Stimulated activated CD8-positive, alpha-beta memory T cell treated with anti-CD3 and anti-CD28 coated beads, Interleukin-12 subunit alpha, Interleukin-12 subunit beta, amount 100 ng/mL, for 1 hour (primary cell): ENCODE results near the gene PADI3.

Source experiments
- DNase-seq: peaks from one replicate; pipeline ENCODE4 v3.0.0-alpha.2; 2020; ENCODE audit warnings: low read depth

The PADI3 gene

DNA sequence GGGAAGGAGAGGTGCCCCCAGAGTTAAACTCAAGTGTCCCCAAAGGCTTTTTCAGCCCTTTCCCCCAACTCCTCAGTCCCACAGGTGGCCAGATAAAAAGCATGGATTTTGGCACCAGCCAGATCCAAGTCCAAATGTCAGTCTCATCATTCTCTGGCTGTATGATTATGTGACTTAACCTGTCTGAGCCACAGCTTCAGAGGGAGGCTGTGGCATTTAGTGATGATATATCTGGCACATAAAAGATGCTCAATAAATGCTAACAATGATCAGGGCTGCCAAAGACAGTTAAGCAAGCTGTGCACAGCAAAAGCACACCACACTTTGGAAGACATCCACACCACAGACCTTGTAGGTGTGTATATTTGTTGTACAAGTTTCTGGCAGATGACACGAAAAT lies 5.6 kb upstream of the PADI3 start:
- no peak for DNase-seq

DNA sequence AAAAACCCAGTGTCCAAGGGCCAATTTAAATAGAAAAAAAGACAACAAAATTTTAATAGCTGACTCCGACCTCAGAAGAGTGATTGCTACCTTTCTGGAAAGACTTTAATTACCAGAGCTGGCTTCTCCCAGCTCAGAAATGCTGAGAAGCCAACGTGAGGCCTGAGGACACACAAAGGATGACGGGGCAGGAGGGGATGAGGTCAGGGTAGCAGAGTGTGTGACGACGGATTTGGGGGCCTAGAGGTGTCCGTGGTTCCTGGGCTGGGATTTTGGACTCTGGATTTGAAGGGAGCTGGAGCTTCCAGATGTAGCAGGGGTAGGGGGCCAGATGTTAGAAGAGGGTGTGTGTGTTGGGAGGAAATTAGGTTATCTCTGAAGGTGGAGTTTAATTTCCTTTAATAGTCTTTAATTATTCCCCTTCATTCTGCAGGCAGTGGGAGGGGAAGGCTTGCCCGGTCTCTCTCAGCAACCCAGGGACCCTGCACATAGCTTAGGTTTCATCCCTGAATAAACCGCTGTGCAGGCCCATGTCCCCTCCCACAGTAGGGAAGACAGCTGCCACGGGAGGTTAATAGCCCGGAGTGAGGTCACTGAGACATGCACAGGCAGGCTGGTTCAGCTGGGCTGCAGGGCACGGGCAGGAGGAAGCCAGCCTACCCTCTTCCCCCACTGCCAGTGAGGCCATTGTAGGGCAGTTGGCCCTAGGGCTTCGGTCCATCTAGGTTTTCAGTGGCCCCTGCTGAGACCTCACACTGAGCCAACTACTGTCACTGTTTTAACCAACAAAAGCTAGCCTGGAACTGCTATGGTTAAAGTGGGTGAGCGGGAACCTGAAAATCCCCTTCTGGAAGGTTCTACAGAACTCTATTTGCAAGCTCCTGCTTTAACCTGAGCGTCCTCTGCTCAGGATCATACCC lies 3.8 kb upstream of the PADI3 start:
- DNase-seq: no peak

DNA sequence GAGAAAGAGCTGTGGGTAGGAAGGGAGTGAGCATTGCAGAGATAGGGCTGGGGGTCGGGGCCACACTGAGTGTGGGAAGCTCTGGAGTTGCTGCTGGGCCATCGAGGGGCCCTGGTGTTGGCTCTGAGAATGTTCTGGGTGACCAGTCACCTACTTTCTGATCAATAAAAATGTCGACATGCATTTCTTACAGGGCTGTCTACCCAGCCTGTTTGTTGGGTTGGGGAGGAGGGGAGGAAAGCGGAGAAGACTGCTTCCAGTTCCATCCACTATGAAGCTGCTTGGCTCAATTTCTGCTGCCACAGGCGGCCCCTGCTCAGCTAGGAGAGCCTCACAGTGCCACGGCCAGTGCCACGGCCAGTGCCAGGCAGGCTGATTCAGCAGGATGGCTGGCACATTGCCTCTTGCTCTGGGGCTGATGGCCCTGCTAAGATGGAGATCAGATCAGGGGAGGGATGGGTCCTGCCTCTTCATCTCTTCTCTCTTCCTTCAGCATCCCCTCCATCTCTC lies 3.0 kb upstream of the PADI3 start:
- DNase-seq: no peak

DNA sequence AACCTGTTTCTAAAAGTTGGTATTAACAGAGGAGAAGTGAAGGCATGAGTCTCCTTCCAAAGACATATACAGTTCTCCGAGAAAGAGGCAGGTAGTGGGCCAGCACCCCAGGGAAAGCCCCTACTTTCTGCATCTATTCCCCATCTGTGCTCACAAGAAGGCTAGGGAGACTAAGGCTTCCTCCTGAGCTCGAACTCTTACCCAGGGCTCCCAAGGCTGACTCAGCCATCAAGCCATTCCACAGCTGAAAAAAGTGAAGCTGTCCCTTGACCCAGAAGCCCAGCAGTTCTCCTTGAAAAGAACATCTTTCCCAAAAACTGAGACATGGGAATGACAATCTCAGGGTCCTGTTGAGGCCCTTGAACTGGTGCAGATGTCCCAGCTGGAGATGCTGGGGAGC lies 1.9 kb upstream of the PADI3 start:
- no peak for DNase-seq

DNA sequence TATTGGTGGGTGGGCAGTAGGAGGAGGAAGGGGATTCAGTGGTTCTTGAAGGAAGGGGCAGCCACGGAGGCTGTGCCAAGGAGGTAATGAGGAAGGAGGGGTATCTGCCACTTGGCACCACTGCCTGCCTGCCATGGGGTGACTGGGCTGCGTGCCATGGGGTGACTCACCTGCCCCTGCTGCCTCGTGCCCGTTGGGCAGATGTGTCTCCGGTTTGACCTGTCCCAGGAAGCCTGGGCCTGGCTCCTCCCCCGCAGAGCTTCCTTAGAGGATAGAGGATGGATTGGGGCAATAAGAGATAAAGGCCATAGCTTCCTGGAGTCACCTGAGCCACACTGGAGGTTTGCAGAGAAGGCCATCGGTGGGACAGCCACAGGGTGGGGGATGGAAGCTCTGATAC lies 1.7 kb downstream of the PADI3 start:
- no peak for DNase-seq

DNA sequence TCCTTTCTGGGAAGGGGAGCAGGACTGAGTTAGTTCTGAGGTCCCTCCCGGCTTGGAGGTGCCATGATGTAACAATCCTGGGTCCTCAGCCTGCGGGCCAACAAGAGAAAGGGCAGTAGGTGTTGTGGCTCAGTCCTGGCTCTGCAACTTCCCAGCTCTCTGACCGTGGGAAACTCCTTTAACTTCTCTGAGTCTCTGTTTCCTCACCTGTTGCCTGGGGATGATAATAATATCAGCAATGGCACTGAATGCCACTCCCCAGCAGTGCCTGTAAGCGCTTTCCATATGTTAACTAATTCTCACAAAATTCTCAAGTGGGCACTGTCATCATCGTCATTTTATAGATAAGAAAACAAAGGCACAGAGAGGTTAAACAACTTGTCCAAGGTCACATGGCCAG lies 2.3 kb downstream of the PADI3 start:
- DNase-seq: no peak

DNA sequence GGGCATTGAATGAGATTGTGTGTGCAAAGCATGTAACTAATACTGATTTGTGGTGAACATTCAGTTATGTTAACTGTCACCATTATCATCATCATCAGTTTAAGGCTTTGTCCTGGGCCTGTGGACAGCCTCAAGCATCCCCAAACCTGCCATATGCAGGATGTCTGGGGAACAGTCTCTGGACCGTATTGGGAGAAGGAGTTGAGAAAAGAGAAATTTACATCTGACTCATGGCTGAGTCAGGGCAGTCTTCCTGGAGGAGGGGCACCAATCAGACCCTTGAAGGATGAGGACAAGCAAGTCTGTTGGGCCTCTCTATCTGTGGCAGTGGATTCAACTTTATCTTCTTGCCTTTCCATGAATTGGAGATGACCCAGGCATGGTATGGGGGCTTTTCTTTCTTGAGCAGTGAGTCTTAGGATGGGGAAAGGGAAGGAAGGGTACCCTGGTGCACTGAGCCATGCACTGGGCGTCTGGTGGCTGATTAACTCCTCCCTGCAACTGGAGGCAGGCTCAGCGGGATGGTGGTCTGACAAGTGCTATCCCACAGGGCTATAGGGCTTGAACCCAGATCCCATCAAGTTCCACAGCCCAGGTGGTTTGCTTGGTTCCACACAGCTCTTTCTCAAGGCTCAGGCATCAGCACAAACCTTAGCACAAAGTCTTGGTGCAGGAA lies 2.9 kb downstream of the PADI3 start:
- DNase-seq: no peak

DNA sequence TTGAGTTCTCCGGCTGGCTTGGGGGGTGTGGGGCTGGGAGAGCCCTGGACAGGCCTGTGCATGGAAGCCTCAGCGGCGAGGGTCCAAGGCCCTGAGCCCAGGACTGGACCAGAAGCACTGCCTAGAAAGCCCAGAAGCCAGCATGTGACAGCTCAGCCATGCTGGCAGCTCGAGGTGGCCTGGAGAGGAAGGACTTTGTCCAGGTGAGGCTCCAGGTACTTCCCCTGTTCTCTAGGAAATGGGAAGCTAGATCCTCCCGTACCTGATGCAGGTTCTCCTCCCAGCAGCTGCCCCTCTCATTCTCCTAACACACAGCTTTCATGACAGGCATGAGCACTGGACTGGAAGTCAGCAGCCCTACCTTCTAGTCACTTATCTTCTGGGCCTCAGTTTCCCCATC lies 6.4 kb downstream of the PADI3 start:
- no peak for DNase-seq

DNA sequence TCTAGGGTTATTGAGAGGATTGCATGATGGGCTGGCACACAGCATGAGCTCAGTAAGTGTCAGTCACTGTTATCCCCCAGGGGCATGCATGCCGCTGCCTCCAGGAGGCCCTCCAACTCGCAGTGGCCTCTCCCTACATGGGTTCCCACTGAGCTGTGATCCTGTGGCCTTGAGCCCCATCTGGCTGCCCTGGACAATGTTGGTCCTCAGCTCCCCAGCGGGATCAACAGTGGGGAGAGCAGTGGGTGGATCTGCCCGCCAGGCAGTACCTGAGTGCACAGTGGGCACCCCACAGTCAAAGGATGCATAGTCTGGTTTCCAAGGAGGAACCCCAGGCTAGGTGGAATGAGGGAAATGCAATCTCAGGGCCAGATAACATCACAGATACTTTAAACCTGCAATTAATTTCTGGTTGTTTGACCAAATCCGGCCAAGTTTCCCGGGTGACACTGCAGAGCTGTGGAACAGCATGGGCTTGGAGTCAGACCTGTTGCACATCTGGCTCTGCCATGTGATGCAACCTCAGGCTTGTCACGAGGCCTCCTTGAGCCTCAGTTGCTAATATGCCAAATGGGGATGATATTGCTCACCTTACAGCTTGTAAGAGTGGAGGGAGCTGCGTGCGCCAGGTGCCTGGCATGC lies 9.3 kb downstream of the PADI3 start:
- no peak for DNase-seq

DNA sequence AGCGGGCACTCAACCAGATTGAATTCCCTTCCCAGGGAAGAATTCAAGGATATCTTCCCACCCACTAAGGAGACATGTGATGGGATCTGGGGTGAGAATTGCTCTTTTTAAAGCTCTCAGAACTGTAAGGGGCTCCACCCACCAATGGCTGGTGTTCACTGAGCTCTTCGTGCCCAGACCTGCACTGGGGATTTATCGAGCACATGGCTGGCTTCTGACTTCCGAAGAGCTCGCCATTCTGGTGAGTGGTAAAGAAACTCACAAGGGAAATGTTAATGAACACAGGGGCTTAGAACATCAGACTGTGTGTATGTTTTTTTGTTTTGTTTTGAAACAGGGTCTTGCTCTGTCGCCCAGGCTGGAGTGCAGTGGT lies 9.8 kb downstream of the PADI3 start:
- DNase-seq: no peak

DNA sequence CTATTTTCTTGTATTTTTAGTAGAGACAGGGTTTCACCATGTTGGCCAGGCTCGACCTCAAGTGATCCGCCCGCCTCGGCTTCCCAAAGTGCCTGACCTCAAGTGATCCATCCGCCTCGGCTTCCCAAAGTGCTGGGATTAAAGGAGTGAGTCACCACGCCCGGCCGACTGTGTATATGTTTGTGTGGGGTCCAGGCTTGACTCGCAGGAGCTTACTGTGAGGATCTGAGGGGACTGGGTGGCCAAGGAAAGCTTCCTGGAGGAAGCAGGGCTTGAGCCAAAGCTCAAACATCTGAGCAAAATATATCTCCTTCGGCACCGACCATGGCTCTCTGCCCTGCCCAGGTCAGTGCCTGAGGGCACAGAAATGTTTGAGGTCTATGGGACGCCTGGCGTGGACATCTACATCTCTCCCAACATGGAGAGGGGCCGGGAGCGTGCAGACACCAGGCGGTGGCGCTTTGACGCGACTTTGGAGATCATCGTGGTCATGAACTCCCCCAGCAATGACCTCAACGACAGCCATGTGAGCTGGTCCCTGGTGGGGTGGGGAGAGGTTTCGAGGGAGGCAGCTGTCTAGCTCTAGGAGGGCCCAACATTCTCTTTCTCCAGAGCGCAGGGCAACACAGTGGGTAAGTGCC lies 10.5 kb downstream of the PADI3 start:
- no peak for DNase-seq

DNA sequence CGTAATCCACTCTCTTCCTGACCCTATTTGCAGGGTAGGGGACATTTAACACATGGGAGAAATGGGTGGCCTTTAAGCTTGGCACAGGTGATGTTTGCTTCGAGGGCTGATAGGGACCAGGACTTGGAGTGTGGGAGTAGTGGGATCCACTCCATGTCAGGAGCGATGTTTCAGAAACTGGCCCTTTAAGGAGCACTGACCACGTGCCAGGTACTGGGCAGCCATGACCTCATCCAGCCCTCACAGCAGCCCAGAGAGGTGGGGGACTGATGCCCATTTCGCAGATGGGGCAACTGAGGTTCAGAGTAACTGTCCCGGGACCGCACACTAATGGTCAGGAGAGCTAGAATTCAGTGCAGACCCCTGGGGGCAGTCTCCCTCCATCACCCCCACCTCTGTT lies 11.4 kb downstream of the PADI3 start:
- DNase-seq: no peak

DNA sequence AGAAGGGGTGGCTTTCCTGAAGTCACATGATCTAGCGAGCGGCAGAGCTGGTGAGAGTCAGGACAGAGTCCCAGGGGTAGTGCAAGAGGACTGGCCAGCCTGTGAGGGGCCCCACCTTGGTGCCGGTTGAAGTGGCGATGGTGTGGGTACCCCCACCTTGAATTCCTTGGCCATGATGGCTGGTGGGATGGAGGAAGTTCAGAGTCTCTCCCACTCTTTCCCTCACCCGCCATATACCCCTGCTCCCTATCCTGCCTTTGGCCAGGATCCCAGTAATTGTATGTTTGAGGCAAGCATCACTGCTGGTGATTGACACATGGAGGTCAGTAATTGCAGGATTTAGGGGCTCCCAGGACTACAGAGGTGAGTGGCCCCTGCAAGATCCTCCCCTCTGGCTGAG lies 11.8 kb downstream of the PADI3 start:
- DNase-seq: no peak

DNA sequence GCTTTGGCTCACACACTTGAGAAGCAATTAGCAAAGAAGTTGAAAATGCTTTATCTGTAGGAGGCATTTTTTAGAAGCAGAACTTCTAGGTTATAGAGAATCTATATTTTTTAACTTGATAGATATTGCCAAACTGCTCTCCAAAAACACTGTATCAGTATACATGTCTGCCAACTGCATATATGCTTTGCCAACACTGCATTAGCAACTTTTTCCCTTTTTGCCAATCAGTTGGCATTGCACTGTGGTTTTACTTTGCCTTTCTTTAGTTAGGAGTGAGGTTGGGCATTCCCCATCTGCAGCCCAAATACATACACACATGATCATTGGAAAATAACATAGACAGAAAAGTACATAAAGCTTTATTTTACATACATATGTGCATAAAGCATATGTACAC lies 15.0 kb downstream of the PADI3 start:
- DNase-seq: no peak

DNA sequence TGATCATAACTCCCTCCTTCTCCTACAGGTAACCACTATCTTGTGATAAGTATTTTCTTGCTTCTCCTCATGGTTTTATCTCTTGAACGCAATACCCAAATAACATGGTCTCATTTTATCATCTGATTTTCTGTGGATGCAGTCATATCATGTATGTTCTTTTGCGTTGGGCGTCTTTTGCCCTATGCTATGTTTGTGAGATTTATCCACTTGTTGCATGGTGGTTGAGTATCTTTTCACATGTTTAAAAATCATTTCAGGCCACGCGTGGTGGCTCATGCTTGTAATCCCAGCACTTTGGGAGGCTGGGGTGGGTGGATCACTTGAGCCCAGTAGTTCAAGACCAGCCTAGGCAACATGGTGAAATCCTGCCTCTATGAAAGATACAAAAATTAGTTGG lies 15.6 kb downstream of the PADI3 start:
- no peak for DNase-seq

DNA sequence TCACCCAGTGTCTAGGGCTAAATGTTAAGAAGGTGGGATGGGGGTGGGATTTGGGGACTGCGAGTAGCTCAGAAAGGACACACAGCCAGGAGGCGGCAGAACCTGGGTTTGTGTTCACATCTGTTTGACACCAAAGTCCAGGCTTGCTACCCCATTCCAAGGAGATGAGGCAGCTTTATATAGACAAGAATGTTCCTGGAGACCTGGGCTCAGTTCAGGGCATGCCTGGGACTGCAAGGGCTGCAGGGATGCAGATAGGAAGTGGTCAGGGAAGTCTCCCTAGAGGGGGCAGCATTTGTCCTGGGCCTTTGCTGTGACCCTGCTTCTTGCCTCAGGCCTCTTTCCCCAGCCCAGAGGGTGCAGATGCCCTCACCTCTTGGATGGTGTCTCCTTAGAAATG lies 16.3 kb downstream of the PADI3 start:
- DNase-seq: no peak

DNA sequence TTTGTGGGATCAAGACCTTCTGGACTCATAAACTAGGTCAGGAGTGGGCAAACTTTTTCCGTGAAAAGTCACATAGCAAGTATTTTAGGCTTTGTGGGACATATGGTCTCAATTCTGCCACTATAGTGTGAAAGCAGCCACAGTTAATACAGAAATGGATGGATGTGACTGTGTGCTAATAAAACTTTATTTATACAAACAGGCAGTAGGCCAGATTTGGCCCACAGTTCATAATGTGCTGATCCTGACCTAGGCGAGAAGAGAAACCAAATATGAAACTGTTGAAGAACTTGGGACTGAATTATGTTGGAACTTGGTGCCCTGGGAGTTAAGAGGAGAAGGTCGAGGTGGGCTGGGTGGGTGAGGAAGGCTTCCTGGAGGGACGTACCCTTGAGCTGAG lies 17.1 kb downstream of the PADI3 start:
- no peak for DNase-seq

DNA sequence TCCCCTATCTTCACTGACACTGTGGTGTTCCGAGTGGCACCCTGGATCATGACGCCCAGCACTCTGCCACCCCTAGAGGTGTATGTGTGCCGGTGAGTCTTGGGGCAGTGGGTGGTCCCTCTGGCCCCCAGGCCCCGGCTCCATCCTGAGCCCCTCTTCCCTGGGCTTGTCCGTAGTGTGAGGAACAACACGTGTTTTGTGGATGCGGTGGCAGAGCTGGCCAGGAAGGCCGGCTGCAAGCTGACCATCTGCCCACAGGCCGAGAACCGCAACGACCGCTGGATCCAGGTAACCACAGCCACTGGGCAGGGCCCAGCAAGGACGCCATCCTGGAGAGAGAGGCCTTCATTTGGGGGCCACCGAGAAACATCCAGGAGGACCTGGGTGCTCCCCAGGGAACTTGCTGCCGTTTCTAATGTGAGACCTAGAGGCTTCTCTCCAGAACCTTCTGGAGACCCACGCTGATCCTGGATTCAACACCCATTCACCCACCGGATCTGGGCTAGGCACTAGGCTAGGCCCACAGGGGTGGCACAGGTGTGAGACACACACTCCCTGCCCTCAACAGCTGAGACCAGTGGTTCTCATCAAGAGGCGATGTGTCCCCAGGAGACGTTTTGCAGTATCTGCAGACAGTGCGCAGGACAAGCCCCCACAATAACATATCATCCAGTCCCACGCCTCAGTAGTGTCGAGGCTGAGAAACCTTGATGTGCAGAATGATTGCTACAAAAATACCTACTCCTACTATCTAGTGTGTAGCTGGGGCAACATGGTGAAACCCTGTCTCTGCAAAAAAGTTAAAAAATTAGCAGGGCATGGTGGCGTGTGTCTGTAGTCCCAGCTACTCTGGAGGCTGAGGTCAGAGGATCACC lies 22.2 kb downstream of the PADI3 start:
- DNase-seq: no peak

DNA sequence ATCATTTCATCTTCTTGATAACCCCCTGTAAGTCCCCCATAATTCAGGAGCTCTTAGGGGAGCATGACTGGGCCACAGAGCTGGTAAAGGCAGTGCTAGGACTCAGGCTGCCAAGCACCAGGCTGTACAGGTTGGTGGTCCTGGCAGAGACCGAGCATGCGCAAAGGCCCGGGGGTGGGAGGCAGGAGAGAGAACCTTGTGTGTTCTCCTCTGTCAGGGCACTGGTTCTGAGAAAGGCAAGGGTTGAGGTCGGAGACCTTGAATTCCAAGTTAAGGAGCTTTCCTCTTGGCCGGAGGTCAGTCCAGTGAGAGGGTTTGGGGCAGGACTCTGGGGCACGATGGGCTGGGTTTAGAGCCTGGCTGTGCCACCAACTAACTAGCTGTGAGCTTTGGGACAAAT lies 23.2 kb downstream of the PADI3 start:
- no peak for DNase-seq

DNA sequence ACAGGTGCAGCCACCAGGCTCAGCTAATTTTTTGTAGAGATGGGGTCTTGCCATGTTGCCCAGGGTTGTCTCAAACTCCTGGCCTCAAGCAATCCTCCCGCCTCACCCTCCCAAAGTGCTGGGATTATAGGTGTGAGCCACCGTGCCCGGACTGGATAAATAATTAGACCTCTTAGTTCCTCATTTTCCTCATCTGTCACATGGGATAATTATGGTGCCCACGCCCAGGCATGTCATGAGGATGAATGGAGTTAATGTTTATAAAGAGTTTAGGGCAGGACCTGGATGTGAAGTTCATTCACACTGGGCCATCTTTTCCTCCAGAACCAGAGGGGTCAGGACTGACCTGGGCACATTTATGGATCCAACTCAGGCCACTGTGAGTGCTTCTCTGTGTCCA lies 23.7 kb downstream of the PADI3 start:
- no peak for DNase-seq

DNA sequence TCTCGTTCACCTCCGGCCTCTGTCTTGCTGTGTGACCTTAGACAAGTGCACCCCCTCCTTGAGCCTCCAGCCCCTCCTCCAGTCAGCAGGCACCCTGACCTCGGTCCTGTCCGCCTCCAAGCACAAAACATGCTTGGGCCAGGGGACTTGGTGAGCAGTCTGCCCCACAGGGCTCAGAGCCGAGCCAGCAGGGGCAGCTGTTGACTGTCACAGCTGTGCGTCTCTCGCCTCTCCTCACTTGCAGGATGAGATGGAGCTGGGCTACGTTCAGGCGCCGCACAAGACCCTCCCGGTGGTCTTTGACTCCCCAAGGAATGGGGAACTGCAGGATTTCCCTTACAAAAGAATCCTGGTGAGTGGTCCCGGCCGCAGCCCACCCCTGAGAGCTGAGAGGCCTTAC lies 24.2 kb downstream of the PADI3 start:
- no peak for DNase-seq
